ENCODE results near the gene KRT2.
A peak's percentile ranks its signal among the peaks of the same experiment; 100 is the strongest.
"Not testable (repeated sequence)": the region's sequence is repeated elsewhere in the genome, so short reads cannot be mapped to it uniquely, and the experiment has no call there.

KRT2 gene

DNA sequence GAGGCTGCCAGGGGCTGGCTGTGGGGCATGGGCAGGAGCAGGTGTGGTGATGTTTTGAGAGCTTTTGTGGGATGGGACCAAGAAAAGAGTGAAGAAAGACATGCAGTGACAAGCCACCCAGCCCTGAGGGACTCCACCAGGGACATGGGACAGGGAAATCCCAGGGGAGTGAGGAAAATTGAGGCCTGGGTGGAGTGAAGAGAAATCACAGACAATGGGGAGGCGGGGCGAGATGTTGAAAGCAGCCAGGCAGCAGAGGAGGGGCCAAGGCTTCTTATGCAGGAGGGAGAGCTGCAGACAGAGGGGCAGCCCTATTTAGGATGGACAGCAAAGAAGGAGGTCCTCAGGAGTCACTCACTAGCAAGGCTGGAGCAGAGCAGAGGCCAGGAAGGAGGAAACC, 32.4 kb upstream of the KRT2 start:
- no peak for DNase-seq (ENCODE audit: low spot score)

DNA sequence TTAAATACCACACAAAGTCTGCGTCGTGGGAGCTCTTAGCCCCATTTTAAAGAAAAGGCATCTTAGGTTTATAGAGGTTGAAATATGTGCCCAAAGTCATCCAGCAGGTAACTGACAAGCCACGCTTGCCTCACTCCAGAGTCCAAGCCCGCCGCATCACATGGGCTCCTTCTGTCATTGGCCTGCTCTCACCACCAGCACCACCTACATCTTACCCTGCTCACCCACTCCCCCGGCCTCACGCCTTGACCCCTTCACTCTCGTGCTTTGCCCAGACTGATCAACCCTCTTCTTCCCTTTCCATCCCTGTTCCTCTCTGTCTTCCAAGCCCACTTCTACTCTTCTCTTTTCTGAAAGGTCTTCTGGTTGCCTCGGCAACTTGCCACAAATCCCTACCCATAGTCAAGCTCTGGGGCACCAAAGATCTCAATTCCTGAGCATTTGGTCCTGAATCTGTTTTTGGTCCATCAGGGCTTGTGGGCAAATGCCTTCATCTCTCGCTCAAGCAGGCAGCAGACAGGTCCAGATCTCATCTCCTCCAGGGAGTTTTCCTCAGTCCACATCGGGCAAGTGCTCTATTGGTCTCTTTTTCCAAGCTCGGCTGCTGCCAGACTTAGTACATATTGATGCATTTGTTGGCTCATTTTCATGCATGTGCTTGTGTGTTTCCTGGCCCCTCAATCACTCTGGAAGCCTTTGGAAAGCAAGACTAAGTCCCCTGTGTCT, 31.7 kb upstream of the KRT2 start:
- DNase-seq (ENCODE audit: low spot score): no peak

DNA sequence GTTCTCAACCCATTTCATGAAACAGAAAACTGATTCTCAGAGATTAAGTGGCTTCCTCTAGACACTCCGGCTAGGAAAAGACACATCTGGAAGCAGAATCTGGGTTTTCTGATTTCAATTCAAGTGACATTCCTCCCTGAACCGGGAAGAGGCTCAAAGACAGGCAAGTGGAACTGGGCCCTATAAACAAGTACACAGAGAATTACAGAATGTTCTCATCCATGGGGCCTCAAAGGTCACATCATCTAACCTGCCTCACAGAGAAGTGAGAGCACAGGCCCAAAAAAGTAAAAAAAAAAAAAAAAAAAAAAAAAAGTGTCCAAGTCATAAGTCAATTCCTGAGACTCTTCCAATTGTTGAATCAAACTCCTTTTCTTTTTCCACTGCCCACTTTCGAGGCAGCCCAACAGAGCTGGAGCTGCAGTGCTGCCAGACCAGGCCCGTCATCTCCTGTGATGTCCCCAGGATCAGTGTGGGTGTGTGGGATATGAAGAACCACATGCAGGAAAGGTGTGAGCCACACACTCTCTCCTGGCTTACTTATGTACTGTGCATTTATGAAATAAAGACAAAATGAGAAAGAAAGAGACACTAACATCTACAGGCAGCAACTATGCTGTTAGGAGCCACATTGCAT, 31.0 kb upstream of the KRT2 start:
- no peak for DNase-seq (ENCODE audit: low spot score)

DNA sequence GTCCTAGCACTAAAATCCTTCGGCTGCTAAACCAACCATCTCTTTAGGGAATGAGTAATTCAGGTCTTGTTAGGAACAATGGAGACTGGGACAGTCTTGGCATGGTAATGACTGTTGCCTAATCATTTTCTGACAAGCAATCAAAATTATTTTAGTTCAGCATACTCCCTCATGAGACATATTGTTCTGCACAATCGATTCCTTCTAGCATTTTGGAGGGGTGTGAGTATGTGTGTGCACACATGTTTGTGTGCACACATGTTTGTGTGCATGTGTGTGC, 30.3 kb upstream of the KRT2 start:
- no peak for DNase-seq (ENCODE audit: low spot score)

DNA sequence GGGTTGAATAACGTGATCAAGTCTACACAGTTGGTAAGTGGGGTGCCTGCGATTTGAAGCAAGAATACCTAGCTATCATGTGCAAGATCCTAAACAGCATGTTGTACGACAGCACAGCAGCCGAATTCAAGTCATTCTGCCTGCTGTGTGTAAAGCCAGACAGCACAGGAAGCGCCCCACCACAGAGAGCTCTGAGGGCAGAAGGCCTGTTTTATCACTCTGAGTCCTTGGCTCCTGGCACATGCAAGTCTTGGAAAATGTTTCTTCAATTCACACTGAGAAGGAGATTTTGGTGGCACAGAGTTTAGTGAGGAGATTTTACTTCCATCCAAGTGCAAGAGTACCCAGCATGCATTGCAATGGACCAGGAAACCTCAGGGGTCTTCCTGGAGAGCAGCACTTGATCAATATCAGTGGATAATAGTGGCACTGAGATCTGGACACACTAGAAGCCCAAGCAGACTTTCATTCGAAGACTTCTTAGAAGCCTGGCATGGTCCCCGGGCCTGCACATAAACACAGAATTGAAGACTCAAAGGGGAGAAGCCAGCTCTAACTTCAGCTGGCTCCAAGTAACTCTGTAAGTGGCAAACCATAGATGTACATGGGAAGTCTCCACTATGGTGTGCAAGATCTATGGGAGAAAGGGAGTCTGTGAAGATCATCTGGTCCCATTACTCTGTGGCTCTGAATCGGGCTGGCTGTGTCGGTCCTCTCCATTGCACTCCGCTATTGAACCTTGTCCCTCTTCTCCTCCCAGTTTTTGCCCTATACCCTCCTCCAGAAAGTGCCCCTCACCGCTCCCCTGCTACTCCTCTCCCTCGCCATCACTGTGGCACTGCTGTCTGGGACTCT, 29.7 kb upstream of the KRT2 start:
- DNase-seq (ENCODE audit: low spot score): no peak

DNA sequence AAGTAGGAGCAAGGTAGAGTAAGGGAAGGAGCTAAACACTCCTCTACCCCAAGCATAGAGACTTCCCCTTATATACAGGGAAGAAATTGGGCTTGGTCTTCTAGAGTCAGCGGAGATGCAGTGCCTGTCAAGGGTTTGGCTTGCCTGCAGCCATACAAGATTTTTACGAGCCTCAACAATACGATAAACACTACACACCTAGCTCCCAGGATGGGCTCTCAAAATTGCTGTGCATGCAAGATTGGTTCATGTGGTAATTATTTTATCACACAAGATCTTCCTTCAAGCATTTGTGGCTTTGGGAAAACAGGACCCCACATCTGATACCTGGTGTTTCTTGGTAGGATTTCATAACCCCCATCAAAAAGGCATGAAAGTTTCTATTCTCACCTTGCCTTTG, 28.4 kb upstream of the KRT2 start, which contains the start of gene KRT1:
TSS of gene KRT1 (minus strand) at position 45 of the 400 bp plus-strand sequence. CDS start 59 bp downstream, outside the sequence.
- no peak for DNase-seq (ENCODE audit: low spot score)

DNA sequence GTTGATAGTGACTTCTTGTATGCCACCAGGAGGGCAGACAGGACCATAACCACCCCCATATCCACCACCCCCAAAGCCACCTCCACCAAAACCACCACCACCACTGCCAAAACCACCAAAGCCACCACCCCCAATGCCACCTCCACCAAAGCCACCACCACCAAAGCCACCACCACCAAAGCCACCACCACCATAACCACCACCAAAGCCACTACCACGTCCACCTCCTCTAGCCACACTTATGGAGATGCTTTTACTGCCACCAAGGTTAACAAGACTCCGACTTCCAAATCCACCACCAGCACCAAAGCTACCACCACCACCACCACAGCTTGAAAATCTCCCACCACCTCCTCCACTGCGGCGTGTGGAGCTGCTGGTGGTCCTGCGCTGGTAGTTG, 27.9 kb upstream of the KRT2 start:
- no peak for DNase-seq (ENCODE audit: low spot score)

DNA sequence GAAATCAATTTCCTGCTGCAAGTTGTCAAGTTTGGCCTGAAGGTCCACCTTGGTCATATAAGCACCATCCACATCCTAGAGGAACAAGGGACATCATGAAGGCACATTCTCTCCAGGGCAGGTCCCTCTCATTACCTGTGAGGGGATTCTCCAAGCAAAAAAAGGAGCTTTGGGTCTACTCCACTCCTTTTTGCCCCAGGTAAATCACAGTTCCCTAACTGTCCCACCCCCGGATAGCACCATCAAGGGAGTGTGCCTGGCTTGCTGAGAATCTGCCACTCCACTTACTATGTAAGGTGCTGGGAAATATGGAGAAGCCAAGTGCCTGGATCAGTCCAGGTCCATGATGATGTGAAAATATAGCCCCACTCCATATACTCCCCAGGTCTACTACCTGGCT, 25.7 kb upstream of the KRT2 start:
- DNase-seq (ENCODE audit: low spot score): no peak

DNA sequence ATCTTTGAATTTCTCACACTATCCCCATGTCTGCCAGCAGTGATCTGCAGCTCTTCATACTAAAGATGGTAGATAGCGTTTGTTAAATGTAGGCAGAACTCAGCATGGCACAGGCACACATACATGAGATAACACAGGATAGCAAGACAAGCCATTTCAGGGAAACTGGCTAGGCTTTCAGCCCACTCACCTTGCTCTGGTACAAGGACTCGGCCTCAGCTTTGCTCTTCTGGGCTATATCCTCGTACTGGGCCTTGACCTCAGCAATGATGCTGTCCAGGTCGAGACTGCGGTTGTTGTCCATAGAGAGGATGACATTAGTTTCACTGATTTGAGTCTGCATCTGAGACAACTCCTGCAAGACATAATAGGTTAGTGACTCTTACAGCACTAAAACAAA, 25.1 kb upstream of the KRT2 start:
- no peak for DNase-seq (ENCODE audit: low spot score)

DNA sequence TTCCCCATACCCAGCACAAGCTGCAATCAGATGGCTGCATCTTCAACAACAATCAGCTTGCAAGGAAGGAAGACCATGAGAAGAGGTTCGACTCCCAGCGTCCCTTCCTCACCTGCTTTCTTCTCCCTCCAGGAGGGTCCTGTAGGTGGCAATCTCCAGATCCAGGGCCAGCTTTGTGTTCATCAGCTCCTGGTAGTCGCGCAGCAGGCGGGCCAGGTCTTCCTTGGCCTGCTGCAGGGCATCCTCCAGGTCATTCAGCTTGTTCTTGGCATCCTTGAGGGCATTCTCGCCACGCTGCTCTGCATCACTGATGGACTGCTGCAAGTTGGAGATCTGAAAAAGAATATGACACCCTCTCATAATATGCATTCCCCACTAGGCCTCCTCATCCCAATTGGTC, 24.2 kb upstream of the KRT2 start:
- DNase-seq (ENCODE audit: low spot score): no peak

DNA sequence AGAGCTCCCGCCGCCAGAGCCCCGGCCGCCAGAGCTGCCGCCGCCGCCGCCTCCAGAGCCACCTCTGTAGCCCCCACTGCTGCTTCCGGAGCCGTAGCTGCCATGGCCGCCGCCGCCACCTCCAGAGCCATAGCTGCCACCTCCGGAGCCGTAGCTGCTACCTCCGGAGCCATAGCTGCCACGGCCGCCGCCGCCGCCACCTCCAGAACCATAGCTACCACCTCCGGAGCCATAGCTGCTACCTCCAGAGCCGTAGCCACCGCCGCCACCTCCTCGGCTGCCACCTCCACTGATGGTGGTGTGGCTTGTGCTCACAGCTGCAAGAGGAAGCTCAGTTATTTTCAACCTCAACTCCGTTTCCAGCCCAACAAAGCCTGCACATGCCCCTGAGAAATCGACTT, 23.3 kb upstream of the KRT2 start:
- no peak for DNase-seq (ENCODE audit: low spot score)

DNA sequence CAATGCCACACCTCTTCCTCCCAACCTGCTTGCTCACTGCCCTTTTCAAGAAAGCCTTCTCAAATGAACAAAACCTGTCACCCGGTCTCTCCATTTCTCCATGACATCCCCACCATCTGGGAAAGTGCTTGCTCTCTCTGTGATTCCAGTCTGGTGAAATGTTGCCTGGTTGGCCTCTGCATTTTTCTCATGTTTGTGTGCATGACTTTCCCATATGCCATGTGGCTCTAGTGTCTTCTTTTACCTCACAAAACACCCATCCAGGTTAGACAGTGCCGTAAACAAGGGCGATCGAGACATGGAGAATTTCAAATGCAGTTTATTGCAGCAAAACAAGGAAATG, 22.4 kb upstream of the KRT2 start:
- no peak for DNase-seq (ENCODE audit: low spot score)

DNA sequence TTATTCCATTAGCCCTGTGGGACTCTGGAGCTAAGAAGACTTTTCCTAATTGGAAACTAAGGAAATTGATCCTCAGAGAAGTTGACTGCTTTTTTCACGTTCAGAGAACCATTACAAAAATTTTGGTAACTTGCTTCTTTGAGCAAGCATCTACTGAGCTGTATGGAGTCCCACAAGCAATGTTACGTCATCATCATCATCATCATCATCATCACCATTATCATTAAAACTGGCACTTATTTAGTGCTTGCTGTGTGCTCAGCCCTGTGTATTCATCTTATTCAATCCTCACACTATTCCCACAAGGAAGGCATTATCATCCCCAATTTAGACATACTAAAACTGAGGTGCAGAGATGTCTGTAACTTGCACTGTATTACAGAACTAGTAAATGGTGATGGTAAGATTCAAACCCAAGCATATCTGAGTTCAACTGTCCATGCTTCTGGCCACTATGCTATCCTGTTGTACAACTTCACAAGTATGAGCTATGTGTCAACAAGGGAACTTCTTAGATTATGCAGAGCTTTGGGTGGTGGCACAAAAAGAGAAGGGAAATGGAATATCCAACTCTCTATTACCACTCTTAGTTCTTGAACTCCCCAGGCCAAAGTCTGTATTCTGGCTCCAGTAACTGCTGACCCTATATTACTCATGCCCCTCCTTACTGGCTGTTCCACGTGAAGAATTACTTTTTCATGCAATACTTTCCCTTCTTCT, 21.9 kb upstream of the KRT2 start:
- no peak for DNase-seq (ENCODE audit: low spot score)

DNA sequence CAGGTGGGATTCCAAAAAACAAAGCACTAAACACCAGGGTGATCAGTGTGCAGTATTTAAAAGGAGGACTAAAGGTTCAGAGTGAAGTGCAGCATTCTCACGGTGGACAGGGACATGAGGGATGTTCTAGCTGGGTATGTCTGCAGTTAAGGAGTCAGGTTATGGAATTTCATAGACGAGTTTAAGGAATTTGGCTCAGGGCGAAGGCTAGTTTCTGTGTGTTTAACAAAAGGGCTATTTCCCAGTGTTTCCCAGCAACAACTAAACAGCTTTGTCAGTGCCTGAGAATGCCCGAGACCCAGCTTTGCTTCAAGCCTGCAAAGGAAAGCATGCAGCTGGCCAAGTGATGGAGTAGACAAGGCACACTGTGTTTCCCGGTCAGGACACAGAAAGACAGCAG, 21.2 kb upstream of the KRT2 start:
- no peak for DNase-seq (ENCODE audit: low spot score)

DNA sequence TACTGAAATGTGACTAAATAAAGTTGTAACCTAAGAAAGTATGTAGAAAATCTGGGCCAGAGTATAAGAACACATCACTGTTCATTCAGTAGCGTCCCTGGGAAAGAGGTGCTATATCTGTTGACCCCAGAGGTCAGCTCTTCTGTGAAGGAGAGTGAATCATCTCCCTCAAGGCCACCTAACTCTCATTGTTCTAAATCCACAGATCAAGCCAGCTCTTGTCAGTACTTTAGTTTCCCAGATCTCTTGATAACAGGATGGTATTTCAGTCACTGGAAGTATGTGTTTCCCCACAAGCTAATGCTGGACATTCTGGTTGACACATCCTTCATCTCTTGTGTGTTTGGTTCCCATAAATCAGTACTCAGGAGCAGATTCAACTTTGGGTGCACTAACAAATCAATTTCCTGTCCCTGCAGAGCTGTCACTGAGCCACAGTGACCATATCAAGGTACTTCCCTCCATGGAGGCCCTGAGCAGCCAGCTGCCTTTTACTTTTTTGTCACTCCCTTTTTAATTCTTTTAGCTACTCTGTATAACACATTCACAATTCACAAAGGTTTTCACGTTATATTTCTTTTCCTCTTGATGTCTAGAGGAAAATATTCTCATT, 20.4 kb upstream of the KRT2 start:
- DNase-seq (ENCODE audit: low spot score): peak; percentile 88

DNA sequence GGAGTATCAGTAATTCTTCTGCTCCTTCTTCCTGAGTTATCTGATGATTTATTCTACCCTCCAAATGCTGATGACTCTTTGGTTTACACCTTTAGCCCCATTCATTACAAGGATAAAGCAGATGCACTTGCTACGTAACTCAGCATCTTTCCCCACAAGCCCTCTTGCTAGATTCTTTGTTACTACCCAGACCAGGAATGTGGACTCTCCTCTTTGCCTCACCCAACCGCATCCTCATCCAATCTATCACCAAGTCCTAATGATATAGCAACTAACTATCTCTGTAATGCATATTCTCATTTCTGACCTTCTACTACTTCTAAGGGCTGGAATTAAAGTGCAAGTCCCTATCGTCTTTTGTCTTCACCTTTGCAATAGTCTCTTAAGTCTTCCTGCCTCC, 18.9 kb upstream of the KRT2 start:
- no peak for DNase-seq (ENCODE audit: low spot score)

DNA sequence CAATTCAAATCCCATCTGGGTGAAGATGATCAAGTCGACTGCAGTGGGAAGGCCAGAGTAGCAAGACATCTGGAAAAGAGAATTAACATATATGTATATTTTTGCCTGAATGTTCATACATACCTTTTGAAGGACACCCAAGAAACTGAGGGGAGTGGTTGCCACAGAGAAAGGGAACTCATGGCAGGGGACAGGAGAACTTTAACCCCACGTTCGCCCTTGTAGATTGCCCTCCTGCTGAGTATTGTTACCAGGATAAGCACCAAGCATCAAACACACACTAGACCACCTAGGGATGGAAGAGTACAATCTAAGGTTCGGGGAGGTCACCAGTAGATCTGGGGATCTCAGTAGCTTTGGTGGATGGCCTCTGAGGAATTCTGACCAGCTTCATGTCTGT, 18.5 kb upstream of the KRT2 start:
- no peak for DNase-seq (ENCODE audit: low spot score)

DNA sequence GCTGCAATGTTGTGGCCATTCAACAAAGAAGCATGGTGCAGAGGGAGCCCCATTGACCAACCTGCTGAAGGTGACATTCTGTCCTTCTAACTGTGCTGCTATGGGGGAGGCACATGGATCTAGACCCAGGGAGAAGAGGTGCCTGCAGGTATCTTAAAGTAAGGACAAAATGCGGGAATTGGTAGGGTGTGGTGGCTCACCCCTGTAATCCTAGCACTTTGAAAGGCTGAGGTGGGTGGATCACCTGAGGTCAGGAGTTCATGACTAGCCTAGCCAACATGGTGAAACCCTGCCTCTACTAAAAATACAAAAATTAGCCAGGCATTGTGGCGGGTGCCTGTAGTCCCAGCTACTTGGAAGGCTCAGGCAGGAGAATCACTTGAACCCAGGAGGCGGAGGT, 17.9 kb upstream of the KRT2 start:
- DNase-seq (ENCODE audit: low spot score): not testable (repeated sequence)

DNA sequence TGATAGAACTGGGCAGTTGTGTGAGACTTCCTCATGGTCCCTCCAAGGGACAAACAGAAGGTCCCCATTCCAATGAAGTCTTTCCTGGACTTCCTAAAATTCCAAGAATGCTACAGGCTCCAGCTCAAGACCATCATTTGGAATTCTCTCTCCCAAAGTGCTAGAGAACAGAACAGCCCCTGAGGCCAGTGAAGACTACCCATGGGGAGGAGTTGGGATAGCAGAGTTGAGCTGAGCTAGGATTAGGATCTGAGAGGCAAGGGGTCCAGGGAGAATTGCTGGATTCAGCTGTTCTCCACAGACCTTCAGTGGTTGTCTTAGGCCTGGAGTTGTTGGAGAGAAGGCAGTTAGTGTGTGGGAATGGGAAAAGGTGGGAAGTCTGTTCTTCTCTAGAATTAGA, 17.4 kb upstream of the KRT2 start:
- no peak for DNase-seq (ENCODE audit: low spot score)

DNA sequence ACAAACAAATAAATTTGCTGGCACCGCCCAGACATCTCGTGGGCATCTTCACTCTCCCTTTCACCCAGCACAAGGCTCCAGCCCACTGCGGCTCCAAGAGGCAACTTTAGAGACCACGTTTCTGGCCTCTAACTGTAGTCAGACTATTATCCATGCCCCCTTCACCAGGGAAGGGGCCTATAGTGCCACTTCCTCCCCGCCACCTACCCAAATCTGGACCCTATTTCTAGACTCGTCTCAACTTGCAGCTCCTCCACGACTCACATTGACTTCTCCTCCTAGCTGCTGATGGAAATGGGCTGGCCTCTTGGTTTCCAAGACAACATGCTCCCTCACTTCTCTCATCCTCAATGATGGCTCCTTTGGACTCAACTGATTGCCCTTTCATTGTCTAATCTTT, 15.9 kb upstream of the KRT2 start:
- no peak for DNase-seq (ENCODE audit: low spot score)

DNA sequence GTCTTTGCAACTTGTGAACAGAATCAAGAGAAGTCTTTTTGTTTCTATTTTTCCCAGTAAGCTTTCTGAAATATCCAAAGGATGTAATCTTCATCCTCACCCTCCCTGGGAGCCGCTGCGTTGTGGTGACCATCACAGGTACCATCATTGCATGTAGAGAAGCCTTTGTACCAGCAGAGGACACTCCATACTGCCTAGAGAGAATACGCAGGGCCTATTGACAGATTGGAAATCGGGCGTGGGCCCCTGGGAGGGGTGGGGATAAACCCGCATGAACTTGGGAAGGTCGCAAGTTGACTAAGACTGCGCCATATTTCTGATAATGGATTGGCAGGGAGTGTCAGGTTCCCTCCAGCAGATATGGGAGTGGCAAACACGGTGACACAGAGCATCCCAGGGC, 15.5 kb upstream of the KRT2 start:
- peak; percentile 24 for DNase-seq (ENCODE audit: low spot score)

DNA sequence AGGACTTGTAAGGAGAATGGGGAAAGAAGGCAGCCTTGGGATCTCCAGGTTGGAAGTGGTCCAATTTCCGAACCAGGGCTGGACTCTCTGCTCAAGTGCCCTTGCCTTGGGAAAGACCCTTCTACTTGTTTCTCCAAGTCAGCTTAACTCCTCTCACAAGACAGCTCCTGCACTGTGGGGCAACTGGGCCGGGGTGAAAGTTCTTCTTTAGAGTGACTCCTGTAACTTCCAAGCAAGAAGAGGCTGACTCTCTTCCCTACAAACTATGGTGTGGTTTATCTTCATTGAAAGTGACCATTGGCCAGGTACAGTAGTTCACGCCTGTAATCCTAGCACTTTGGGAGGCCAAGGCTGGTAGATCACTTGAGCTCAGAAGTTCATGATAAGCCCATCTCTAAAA, 14.5 kb upstream of the KRT2 start:
- no peak for DNase-seq (ENCODE audit: low spot score)

Data from SW480 (cell line).